BLaER1 treated with 17β-estradiol and CSF1 and Interleukin-3, amounts not matched to agents 10 nM and 100 nM (cell line): ENCODE results near the gene GLB1L.

Experiments
- H3K27ac ChIP-seq, 11 experiments: shearing (Covaris generic); formaldehyde crosslinking; 2 replicates each; pipeline ENCODE4 v1.8.1; 2022
- H3K27me3 ChIP-seq, 11 experiments: shearing (Covaris generic); formaldehyde crosslinking; 2 replicates each; pipeline ENCODE4 v1.8.1; 2022
- H3K36me3 ChIP-seq, 11 experiments: shearing (Covaris generic); formaldehyde crosslinking; 2 replicates each; pipeline ENCODE4 v1.8.1; 2022
- H3K4me1 ChIP-seq, 10 experiments: shearing (Covaris generic); formaldehyde crosslinking; 2 replicates each; pipeline ENCODE4 v1.8.1; 2022
- H3K4me2 ChIP-seq, 11 experiments: shearing (Covaris generic); formaldehyde crosslinking; 2 replicates each; pipeline ENCODE4 v1.8.1; 2022
- H3K4me3 ChIP-seq, 10 experiments: shearing (Covaris generic); formaldehyde crosslinking; 2 replicates each; pipeline ENCODE4 v1.8.1; 2022
- H3K9ac ChIP-seq, 11 experiments: shearing (Covaris generic); formaldehyde crosslinking; 2 replicates each; pipeline ENCODE4 v1.8.1; 2022
- H3K9me3 ChIP-seq, 11 experiments: shearing (Covaris generic); formaldehyde crosslinking; replicated peaks in 1 of 11; 2 replicates each; pipeline ENCODE4 v1.8.1; 2022
- H4K20me1 ChIP-seq, 11 experiments: shearing (Covaris generic); formaldehyde crosslinking; 2 replicates each; pipeline ENCODE4 v1.8.1; 2022
- Cebpa-rat ChIP-seq, 11 experiments: shearing (Covaris generic); IDR thresholded peaks; 2 replicates each; pipeline ENCODE4 v1.8.1; 2022

The GLB1L gene

GRCh38 chr2:219228911-219229304 lies 16.3 kb downstream of the GLB1L start:
- peak overlapping the region; percentile 89 to 96 (median 93) for H3K9ac ChIP-seq
- no peaks in the 10 kb centered on the region for H3K27me3 ChIP-seq
- H3K4me3 ChIP-seq: peak overlapping the region; percentile 78 to 96 (median 84)
- H3K9me3 ChIP-seq: no peaks in the 10 kb centered on the region
- TF ChIP-seq Cebpa-rat (IDR thresholded peaks at IDR 0.05): no peak
- H3K36me3 ChIP-seq: peaks cover 37 to 65% (median 48%) of the 10 kb centered on the region in 11 experiments
- peak overlapping the region; percentile 90 to 100 (median 98) for H3K4me2 ChIP-seq
- peaks cover 53 to 64% (median 60%) of the 10 kb centered on the region in 10 experiments for H3K4me1 ChIP-seq
- H4K20me1 ChIP-seq: peaks cover 14 to 51% (median 39%) of the 10 kb centered on the region in 11 experiments; a peak in 17 of 22 replicates
- H3K27ac ChIP-seq: peak overlapping the region; percentile 82 to 94 (median 88)

- Histone ChIP-seq H3K4me2 (peak overlapping the region; percentile 90 to 100 (median 98)), H3K36me3 (peaks cover 37 to 65% (median 48%) of the 10 kb centered on the region in 11 experiments)
These were observed 17.0 kb downstream of the GLB1L start for GRCh38 chr2:219228041-219228910.

GRCh38 chr2:219225350-219225749 lies 19.9 kb downstream of the GLB1L start:
- Histone ChIP-seq H3K9me3 (no peaks in the 10 kb centered on the region), H3K27me3 (no peaks in the 10 kb centered on the region), H3K36me3 (peaks cover 47 to 74% (median 60%) of the 10 kb centered on the region in 11 experiments), H4K20me1 (peaks cover 25 to 80% (median 55%) of the 10 kb centered on the region in 11 experiments; a peak in 19 of 22 replicates), H3K27ac (peak overlapping the region in 10 of 11 experiments; percentile 28 to 70 (median 50); a peak in 18 of 22 replicates), H3K9ac (peak overlapping the region in 10 of 11 experiments; percentile 6 to 52 (median 38); a peak in 14 of 22 replicates), H3K4me1 (peaks cover 43 to 57% (median 49%) of the 10 kb centered on the region in 10 experiments), H3K4me2 (peak overlapping the region; percentile 90 to 100 (median 98)), H3K4me3 (peak overlapping the region in 4 of 10 experiments; percentile 0 to 35 (median 12); a peak in 4 of 20 replicates)
- TF ChIP-seq Cebpa-rat (IDR thresholded peaks at IDR 0.05): no peak

More at GRCh38 chr2:219228041-219228910, 17.0 kb downstream of the GLB1L start:
- Histone ChIP-seq H3K27ac (peak overlapping the region; percentile 82 to 94 (median 88)), H4K20me1 (peaks cover 14 to 55% (median 45%) of the 10 kb centered on the region in 11 experiments; a peak in 17 of 22 replicates), H3K4me3 (peak overlapping the region; percentile 78 to 96 (median 84)), H3K4me1 (peaks cover 53 to 64% (median 60%) of the 10 kb centered on the region in 10 experiments), H3K27me3 (no peaks in the 10 kb centered on the region), H3K9me3 (no peaks in the 10 kb centered on the region), H3K9ac (peak overlapping the region; percentile 89 to 96 (median 93))
- no peak for TF ChIP-seq Cebpa-rat (IDR thresholded peaks at IDR 0.05)

- Histone ChIP-seq H3K4me2 (peak overlapping the region in 4 of 11 experiments; percentile 90 to 99 (median 98); a peak in 1 of 22 replicates), H3K36me3 (peaks cover 57 to 85% (median 70%) of the 10 kb centered on the region in 11 experiments), H4K20me1 (peaks cover 25 to 93% (median 66%) of the 10 kb centered on the region in 11 experiments; a peak in 19 of 22 replicates), H3K4me3 (no peak overlapping the region), H3K27me3 (no peaks in the 10 kb centered on the region), H3K9me3 (no peaks in the 10 kb centered on the region), H3K27ac (no peak overlapping the region; a peak in 1 of 22 replicates), H3K4me1 (peaks cover 50 to 71% (median 61%) of the 10 kb centered on the region in 10 experiments), H3K9ac (no peak overlapping the region)
- TF ChIP-seq Cebpa-rat (IDR thresholded peaks at IDR 0.05): no peak
These were observed 21.2 kb downstream of the GLB1L start for GRCh38 chr2:219223831-219224610.

- H3K9ac ChIP-seq: peak overlapping the region in 1 of 11 experiments; percentile 47; a peak in 1 of 22 replicates
- H3K4me2 ChIP-seq: no peak overlapping the region
- no peak overlapping the region for H3K27ac ChIP-seq
- no peak overlapping the region for H3K4me3 ChIP-seq
- no peak for TF ChIP-seq Cebpa-rat (IDR thresholded peaks at IDR 0.05)
- peaks cover 57 to 77% (median 67%) of the 10 kb centered on the region in 11 experiments for H3K36me3 ChIP-seq
- H3K27me3 ChIP-seq: no peaks in the 10 kb centered on the region
- H3K4me1 ChIP-seq: peaks cover 48 to 72% (median 64%) of the 10 kb centered on the region in 10 experiments
- H4K20me1 ChIP-seq: peaks cover 12 to 88% (median 46%) of the 10 kb centered on the region in 11 experiments; a peak in 16 of 22 replicates
- H3K9me3 ChIP-seq: no peaks in the 10 kb centered on the region
These were observed 23.2 kb downstream of the GLB1L start for GRCh38 chr2:219221957-219222518.

- no peak overlapping the region for H3K27ac ChIP-seq
- no peak for TF ChIP-seq Cebpa-rat (IDR thresholded peaks at IDR 0.05)
- peaks cover 12 to 78% (median 42%) of the 10 kb centered on the region in 11 experiments; a peak in 16 of 22 replicates for H4K20me1 ChIP-seq
- peaks cover 55 to 71% (median 62%) of the 10 kb centered on the region in 11 experiments for H3K36me3 ChIP-seq
- no peaks in the 10 kb centered on the region for H3K27me3 ChIP-seq
- no peak overlapping the region for H3K4me3 ChIP-seq
- peak overlapping the region in 1 of 11 experiments; percentile 8; a peak in 1 of 22 replicates for H3K9ac ChIP-seq
- no peaks in the 10 kb centered on the region for H3K9me3 ChIP-seq
- H3K4me2 ChIP-seq: peak overlapping the region in 3 of 11 experiments; percentile 87 to 99 (median 98); a peak in 3 of 22 replicates
- H3K4me1 ChIP-seq: peaks cover 48 to 72% (median 64%) of the 10 kb centered on the region in 10 experiments
These were observed 24.4 kb downstream of the GLB1L start for GRCh38 chr2:219220652-219221402.

GRCh38 chr2:219219784-219220532 lies 25.3 kb downstream of the GLB1L start:
- peaks cover 43 to 68% (median 56%) of the 10 kb centered on the region in 10 experiments for H3K4me1 ChIP-seq
- H3K4me3 ChIP-seq: peak overlapping the region in 3 of 10 experiments; percentile 56 to 65 (median 61); a peak in 4 of 20 replicates
- H3K27me3 ChIP-seq: no peaks in the 10 kb centered on the region
- peak overlapping the region in 2 of 11 experiments; percentile 69 to 85; a peak in 2 of 22 replicates for H3K27ac ChIP-seq
- peak overlapping the region; percentile 87 to 100 (median 98) for H3K4me2 ChIP-seq
- TF ChIP-seq Cebpa-rat (IDR thresholded peaks at IDR 0.05): no peak
- H3K9me3 ChIP-seq: no peaks in the 10 kb centered on the region
- H4K20me1 ChIP-seq: peaks cover 5 to 69% (median 34%) of the 10 kb centered on the region in 11 experiments; a peak in 17 of 22 replicates
- peaks cover 53 to 74% (median 60%) of the 10 kb centered on the region in 11 experiments for H3K36me3 ChIP-seq
- peak overlapping the region in 9 of 11 experiments; percentile 42 to 89 (median 75); a peak in 14 of 22 replicates for H3K9ac ChIP-seq
